HepG2 (cell line): ENCODE results near the gene F2RL2. TPM values are rescaled to one million over a fixed set of nuclear protein-coding genes. Genes with fewer than 3 reads are reported as not detected.

Source experiments
- ATAC-seq: fragments of 200-7000 bp; cut with Tn5 transposase; 3 replicates; pipeline ENCODE4 v1.9.1; 2020; ENCODE audit warnings: mild to moderate bottlenecking, moderate library complexity
- BruUV-seq: library from RNA; stranded (reverse); fragments of 400-500 nt; replicated peaks from 2 replicates; lab custom pipeline; 2021; lab: Mats Ljungman, UMichigan
- CTCF ChIA-PET: fragments of 300-600 bp; formaldehyde crosslinking; extraction: SDS; loops from one replicate; lab custom pipeline; 2021; ENCODE audit warnings: low total read pairs, inconsistent platforms, low intra/inter-chr PET ratio; lab: Yijun Ruan, JAX
- POLR2A ChIA-PET: fragments of 350-600 bp; sonication (Branson Sonifier 250); formaldehyde crosslinking; loops from one replicate; lab custom pipeline; 2020; ENCODE audit warnings: antibody characterized with exemption, inconsistent platforms; lab: Yijun Ruan, JAX
- DNase-seq: peaks from one replicate; pipeline ENCODE4 v3.0.0-alpha.2; 2015; ENCODE audit warnings: low spot score
- FAIRE-seq: peaks from 3 replicates; lab custom pipeline; 2011; peaks lifted over from hg19 to GRCh38; lab: Jason Lieb, UNC
- H2AFZ ChIP-seq: one replicate; pipeline ENCODE4 v1.6.1; 2011; ENCODE audit warnings: low read length, inconsistent platforms
- H3K27ac ChIP-seq: fragments of 300-600 bp; 3 replicates; pipeline ENCODE4 v1.8.0; 2011; ENCODE audit warnings: mixed run types, mild to moderate bottlenecking, mixed read lengths, low read length, inconsistent platforms; ENCODE audit not compliant: insufficient read depth; ENCODE audit errors: extremely low read length
- H3K27me3 ChIP-seq, 2 experiments: fragments of 200-600 bp in 1 of 2; 2 replicates in 1 of 2; 3 replicates in 1 of 2; pipeline versions ENCODE4 v1.6.0 to v1.8.0; 2011; ENCODE audit warnings: low read length in 2 of 2, mild to moderate bottlenecking in 2 of 2, moderate library complexity in 2 of 2, inconsistent platforms in 1 of 2; ENCODE audit not compliant: insufficient read depth in 2 of 2, control insufficient read depth in 1 of 2
- H3K36me3 ChIP-seq, 2 experiments: fragments of 200-600 bp in 1 of 2; replicated peaks in 1 of 2; 2 replicates in 1 of 2; 3 replicates in 1 of 2; pipeline versions ENCODE4 v1.5.1 to v1.8.0; 2011; ENCODE audit warnings: low read length in 2 of 2, inconsistent platforms in 1 of 2; ENCODE audit not compliant: insufficient read depth in 2 of 2, control insufficient read depth in 1 of 2
- H3K4me1 ChIP-seq: 2 replicates; pipeline ENCODE4 v1.5.1; 2012; ENCODE audit warnings: low read length, inconsistent platforms; ENCODE audit not compliant: insufficient read depth
- H3K4me2 ChIP-seq: 2 replicates; pipeline ENCODE4 v1.6.0; 2011; ENCODE audit warnings: low read depth, low read length, inconsistent platforms
- H3K4me3 ChIP-seq, 3 experiments: fragments of 200-600 bp in 1 of 3; sonication (generic), shearing (Covaris generic) in 1 of 3; replicated peaks in 1 of 3; 2 replicates each; pipeline ENCODE4 v1.5.1; 2011 to 2016; ENCODE audit warnings: low read length in 3 of 3, inconsistent platforms in 2 of 3, low read depth in 2 of 3, mild to moderate bottlenecking in 2 of 3, control low read depth in 1 of 3, mixed read lengths in 1 of 3; ENCODE audit not compliant: insufficient read depth in 1 of 3
- H3K79me2 ChIP-seq: one replicate; pipeline ENCODE4 v1.6.1; 2011; ENCODE audit warnings: low read length, inconsistent platforms; ENCODE audit not compliant: insufficient read depth
- H3K9ac ChIP-seq: 2 replicates; pipeline ENCODE4 v1.6.0; 2011; ENCODE audit warnings: mild to moderate bottlenecking, low read depth, low read length, inconsistent platforms; ENCODE audit not compliant: insufficient read depth
- H3K9me3 ChIP-seq: 2 replicates; pipeline ENCODE4 v1.5.1; 2012; ENCODE audit warnings: mild to moderate bottlenecking, low read length
- H4K20me1 ChIP-seq: 2 replicates; pipeline ENCODE4 v1.6.0; 2011; ENCODE audit warnings: inconsistent platforms, mild to moderate bottlenecking, low read length, moderate library complexity; ENCODE audit not compliant: insufficient read depth
- AGO1 ChIP-seq: fragments of 200-400 bp; formaldehyde crosslinking; IDR thresholded peaks from 2 replicates; pipeline ENCODE4 v1.6.1; 2017; ENCODE audit warnings: mild to moderate bottlenecking, low read depth, low read length, moderate library complexity; ENCODE audit not compliant: poor library complexity, severe bottlenecking
- AHR ChIP-seq: IDR thresholded peaks from 2 replicates; pipeline ENCODE4 v1.6.1; 2018; ENCODE audit warnings: missing genetic modification reagents, missing compliant biosample characterization
- SMAD1 ChIP-seq: sonication (generic); formaldehyde crosslinking; IDR thresholded peaks from 2 replicates; pipeline ENCODE4 v1.4.0; 2020; ENCODE audit warnings: missing genetic modification reagents, low read depth, mild to moderate bottlenecking, borderline replicate concordance
- SP2 ChIP-seq: sonication (generic); formaldehyde crosslinking; IDR thresholded peaks from 2 replicates; pipeline ENCODE4 v1.5.1; 2020; ENCODE audit warnings: mild to moderate bottlenecking, missing genetic modification reagents
- TOE1 ChIP-seq: sonication (generic); formaldehyde crosslinking; IDR thresholded peaks from 2 replicates; pipeline ENCODE4 v1.4.0; 2020; ENCODE audit warnings: mild to moderate bottlenecking, missing genetic modification reagents
- ZFP1 ChIP-seq: IDR thresholded peaks from 2 replicates; pipeline ENCODE4 v1.6.1; 2016
- ZNF121 ChIP-seq: sonication (generic); formaldehyde crosslinking; IDR thresholded peaks from 2 replicates; pipeline ENCODE4 v1.5.0; 2020; ENCODE audit warnings: mild to moderate bottlenecking, missing genetic modification reagents
- ZNF446 ChIP-seq: sonication (generic); formaldehyde crosslinking; IDR thresholded peaks from 2 replicates; pipeline ENCODE4 v1.5.0; 2020; ENCODE audit warnings: mild to moderate bottlenecking, missing genetic modification reagents
- ZNF761 ChIP-seq: sonication (generic); formaldehyde crosslinking; conservative IDR thresholded peaks from 2 replicates; pipeline ENCODE4 v1.4.0; 2020; ENCODE audit warnings: mild to moderate bottlenecking, missing genetic modification reagents
- WGBS: methylation state at CpG from one replicate; pipeline ENCODE4 v1.1.6; 2017; ENCODE audit warnings: low lambda C conversion rate; 5-methylcytosine and 5-hydroxymethylcytosine counted together
- in situ Hi-C: cut with HindIII; loops from 2 replicates; pipeline ENCODE4 v1.10.0; 2017; ENCODE audit warnings: low pct_unique_long_range_greater_than_20kb; ENCODE audit not compliant: extremely low pct_ligation_motif_present
- intact Hi-C: fragments of 100-400 bp; cut with micrococcal nuclease; formaldehyde crosslinking; loops from one replicate; pipeline ENCODE4 v1.10.0; 2022; ENCODE audit not compliant: unreplicated experiment
- polyA plus RNA-seq, 8 experiments: library from polyadenylated mRNA; depleted of rRNA in 3 of 8; stranded (reverse) in 7 of 8; unstranded in 1 of 8; fragments of >200 nt; fragmentation: Illumina TruSeq in 4 of 8; extraction: Trizol in 4 of 8; gene quantifications; 2 replicates each; pipeline versions ENCODE4 v1.2.1 to v1.2.3, GENCODE V29; 2011 to 2016; ENCODE audit warnings: low read depth in 4 of 8, missing spikeins in 1 of 8, mixed read lengths in 1 of 8; ENCODE audit not compliant: insufficient read depth in 1 of 8
- total RNA-seq, 5 experiments: library from RNA; depleted of rRNA; stranded (reverse); fragments of >200 nt; fragmentation: Illumina TruSeq; extraction: Trizol; gene quantifications; 2 replicates each; pipeline ENCODE4 v1.2.3, GENCODE V29; 2016; ENCODE audit warnings: low read depth in 1 of 5
- TF ChIP-seq, protein P1 (sequence below): sonication (generic); formaldehyde crosslinking; IDR thresholded peaks from 2 replicates; pipeline ENCODE4 v1.4.0; 2020; ENCODE audit warnings: missing genetic modification reagents
- TF ChIP-seq, protein P2 (sequence below): sonication (generic); formaldehyde crosslinking; IDR thresholded peaks from 2 replicates; pipeline ENCODE4 v1.8.0; 2022; ENCODE audit warnings: missing genetic modification reagents, mild to moderate bottlenecking, moderate library complexity, borderline replicate concordance
- TF ChIP-seq, protein P3 (sequence below): sonication (generic); formaldehyde crosslinking; IDR thresholded peaks from 2 replicates; pipeline ENCODE4 v1.4.0; 2020; ENCODE audit warnings: mild to moderate bottlenecking, low read depth, missing genetic modification reagents

Gene F2RL2
- total and polyA plus RNA-seq, 2 of the 13 experiments (the other 11 are each of a cell fraction or from before 2014, with no cell fraction given), result not detected

DNA sequence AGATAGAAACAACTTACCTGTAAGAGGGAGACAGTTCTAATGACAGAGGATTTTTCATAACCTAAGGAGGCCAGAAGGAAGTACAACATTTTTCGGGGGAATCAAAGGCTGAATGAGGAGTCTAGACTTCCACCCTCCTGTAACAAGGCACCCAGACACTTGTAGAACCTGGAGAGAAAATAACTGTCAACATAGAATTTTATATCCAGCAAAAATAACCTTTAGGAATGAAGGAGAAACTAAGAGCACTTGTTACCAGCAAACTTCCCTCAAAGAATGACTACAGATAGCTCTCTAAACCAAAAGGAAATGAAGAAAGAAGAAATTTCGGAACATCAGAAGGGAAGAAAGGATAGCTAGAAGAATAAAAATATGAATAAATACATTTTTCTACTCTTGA, 25.9 kb upstream of the F2RL2 start:
- TF ChIP-seq ZFP1 (CRISPR knock-in tag), result 0 out of 2 replicates have a peak, but pooled peaks have one; percentile 27
- no peak for TF ChIP-seq ZNF761 (CRISPR knock-in tag)
- DNase-seq, result no peak
- no peaks in the 10 kb centered on the region; a peak in 1 of 5 replicates for H3K27me3 ChIP-seq
- H3K9me3 ChIP-seq, result peaks cover 12% of the 10 kb centered on the region
- no peak overlapping the region for H3K27ac ChIP-seq
- no peak overlapping the region for H3K4me3 ChIP-seq
- intact Hi-C loops, result no loop called here
- BruUV-seq, result no TSS peak
- FAIRE-seq, result no peak
- peaks cover 7 to 42% of the 10 kb centered on the region in 2 experiments; a peak in 4 of 5 replicates for H3K36me3 ChIP-seq
- no peak overlapping the region for H3K4me2 ChIP-seq
- ChIA-PET CTCF (no interaction called here), POLR2A (no interaction called here)
- H3K79me2 ChIP-seq, result no peaks in the 10 kb centered on the region
- WGBS, result 98% methylated on average over 2 of the region's 2 CpGs
- no peak overlapping the region for H2AFZ ChIP-seq
- no peak for ATAC-seq
- H4K20me1 ChIP-seq, result no peaks in the 10 kb centered on the region
- no peaks in the 10 kb centered on the region for H3K4me1 ChIP-seq
- no peak overlapping the region for H3K9ac ChIP-seq
- in situ Hi-C loops, result no loop called here

DNA sequence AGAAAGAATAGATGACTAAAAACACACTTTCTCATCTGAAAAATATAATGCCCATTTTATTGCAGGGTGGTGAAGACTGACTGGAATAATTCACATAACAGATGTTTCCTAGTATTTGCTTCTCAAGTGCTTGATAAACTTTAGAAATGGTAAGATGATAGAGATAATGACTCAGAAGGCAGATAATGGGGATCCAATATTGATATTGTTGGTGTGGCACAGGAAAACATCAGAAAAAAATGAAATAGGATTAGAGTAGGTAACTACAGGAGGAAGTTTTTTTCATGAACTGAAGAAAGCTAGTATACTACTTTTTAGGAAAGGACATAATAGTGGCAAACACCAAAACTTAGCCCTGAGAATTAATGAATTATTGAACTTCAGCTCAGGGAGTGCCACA, 20.2 kb upstream of the F2RL2 start:
- H4K20me1 ChIP-seq, result no peaks in the 10 kb centered on the region
- H3K9ac ChIP-seq, result no peak overlapping the region
- H3K27ac ChIP-seq, result no peak overlapping the region
- no TSS peak for BruUV-seq
- POLR2A ChIA-PET, result no interaction called here
- in situ Hi-C loops (no loop called here), intact Hi-C loops (no loop called here)
- no peaks in the 10 kb centered on the region; a peak in 1 of 5 replicates for H3K27me3 ChIP-seq
- no peak overlapping the region for H3K4me3 ChIP-seq
- CTCF ChIA-PET, result no interaction called here
- DNase-seq (no peak), FAIRE-seq (no peak), ATAC-seq (no peak)
- no peak overlapping the region for H3K4me2 ChIP-seq
- H3K4me1 ChIP-seq, result no peaks in the 10 kb centered on the region
- H3K9me3 ChIP-seq, result peaks cover 3% of the 10 kb centered on the region; the same call in 1 of the 2 replicates
- TF ChIP-seq AGO1, result no peak
- no peak for TF ChIP-seq ZNF446
- TF ChIP-seq, protein P1, sequence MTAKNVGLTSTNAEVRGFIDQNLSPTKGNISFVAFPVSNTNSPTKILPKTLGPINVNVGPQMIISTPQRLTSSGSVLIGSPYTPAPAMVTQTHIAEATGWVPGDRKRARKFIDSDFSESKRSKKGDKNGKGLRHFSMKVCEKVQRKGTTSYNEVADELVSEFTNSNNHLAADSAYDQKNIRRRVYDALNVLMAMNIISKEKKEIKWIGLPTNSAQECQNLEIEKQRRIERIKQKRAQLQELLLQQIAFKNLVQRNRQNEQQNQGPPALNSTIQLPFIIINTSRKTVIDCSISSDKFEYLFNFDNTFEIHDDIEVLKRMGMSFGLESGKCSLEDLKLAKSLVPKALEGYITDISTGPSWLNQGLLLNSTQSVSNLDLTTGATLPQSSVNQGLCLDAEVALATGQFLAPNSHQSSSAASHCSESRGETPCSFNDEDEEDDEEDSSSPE (CRISPR knock-in tag), result no peak
- TF ChIP-seq, protein P2, sequence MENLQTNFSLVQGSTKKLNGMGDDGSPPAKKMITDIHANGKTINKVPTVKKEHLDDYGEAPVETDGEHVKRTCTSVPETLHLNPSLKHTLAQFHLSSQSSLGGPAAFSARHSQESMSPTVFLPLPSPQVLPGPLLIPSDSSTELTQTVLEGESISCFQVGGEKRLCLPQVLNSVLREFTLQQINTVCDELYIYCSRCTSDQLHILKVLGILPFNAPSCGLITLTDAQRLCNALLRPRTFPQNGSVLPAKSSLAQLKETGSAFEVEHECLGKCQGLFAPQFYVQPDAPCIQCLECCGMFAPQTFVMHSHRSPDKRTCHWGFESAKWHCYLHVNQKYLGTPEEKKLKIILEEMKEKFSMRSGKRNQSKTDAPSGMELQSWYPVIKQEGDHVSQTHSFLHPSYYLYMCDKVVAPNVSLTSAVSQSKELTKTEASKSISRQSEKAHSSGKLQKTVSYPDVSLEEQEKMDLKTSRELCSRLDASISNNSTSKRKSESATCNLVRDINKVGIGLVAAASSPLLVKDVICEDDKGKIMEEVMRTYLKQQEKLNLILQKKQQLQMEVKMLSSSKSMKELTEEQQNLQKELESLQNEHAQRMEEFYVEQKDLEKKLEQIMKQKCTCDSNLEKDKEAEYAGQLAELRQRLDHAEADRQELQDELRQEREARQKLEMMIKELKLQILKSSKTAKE (CRISPR knock-in tag), result no peak
- TF ChIP-seq ZNF121 (CRISPR knock-in tag), result no peak
- TF ChIP-seq AHR, result no peak
- TF ChIP-seq, protein P3, sequence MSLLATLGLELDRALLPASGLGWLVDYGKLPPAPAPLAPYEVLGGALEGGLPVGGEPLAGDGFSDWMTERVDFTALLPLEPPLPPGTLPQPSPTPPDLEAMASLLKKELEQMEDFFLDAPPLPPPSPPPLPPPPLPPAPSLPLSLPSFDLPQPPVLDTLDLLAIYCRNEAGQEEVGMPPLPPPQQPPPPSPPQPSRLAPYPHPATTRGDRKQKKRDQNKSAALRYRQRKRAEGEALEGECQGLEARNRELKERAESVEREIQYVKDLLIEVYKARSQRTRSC (CRISPR knock-in tag), result no peak
- TF ChIP-seq TOE1 (CRISPR knock-in tag), result no peak
- no peak for TF ChIP-seq SMAD1 (CRISPR knock-in tag)
- no peak for TF ChIP-seq SP2 (CRISPR knock-in tag)
- peaks cover 15 to 39% of the 10 kb centered on the region in 2 experiments for H3K36me3 ChIP-seq
- no peak overlapping the region for H2AFZ ChIP-seq
- H3K79me2 ChIP-seq, result no peaks in the 10 kb centered on the region
